Lung (tissue), 12 donors: ENCODE measurements around the gene MYO5C. TPM values are rescaled to one million over a fixed set of nuclear protein-coding genes. Genes with fewer than 3 reads are reported as not detected.

ENCODE experiments used
- ATAC-seq: fragments of 200-7000 bp; cut with Tn5 transposase; one replicate; pipeline ENCODE4 v1.9.1; 2020; ENCODE audit warnings: moderate number of reproducible peaks; ENCODE audit not compliant: insufficient read depth, low FRiP score
- DNase-seq, 3 donors: peaks; one replicate each; pipeline ENCODE4 v3.0.0-alpha.2; 2013 to 2017
- H3K27ac ChIP-seq, 2 donors: one replicate each; pipeline ENCODE4 v1.5.1; 2013; ENCODE audit warnings: mild to moderate bottlenecking in 2 of 2, moderate library complexity in 2 of 2, control low read depth in 1 of 2, inconsistent platforms in 1 of 2, low read depth in 1 of 2, low read length in 1 of 2
- H3K27me3 ChIP-seq, 3 donors: one replicate each; pipeline ENCODE4 v1.5.1; 2013; ENCODE audit warnings: low read length in 2 of 3; ENCODE audit not compliant: control insufficient read depth in 3 of 3, insufficient read depth in 3 of 3
- H3K36me3 ChIP-seq, 4 donors: one replicate each; pipeline ENCODE4 v1.5.1; 2013; ENCODE audit warnings: low read length in 4 of 4, mild to moderate bottlenecking in 1 of 4, moderate library complexity in 1 of 4; ENCODE audit not compliant: control insufficient read depth in 4 of 4, insufficient read depth in 4 of 4
- H3K4me1 ChIP-seq, 5 donors: one replicate each; pipeline ENCODE4 v1.5.1; 2013; ENCODE audit warnings: low read length in 5 of 5, mild to moderate bottlenecking in 2 of 5, moderate library complexity in 1 of 5; ENCODE audit not compliant: control insufficient read depth in 5 of 5, insufficient read depth in 5 of 5
- H3K4me3 ChIP-seq: one replicate; pipeline ENCODE4 v1.5.1; 2013; ENCODE audit warnings: mild to moderate bottlenecking, control low read depth, moderate library complexity
- H3K9ac ChIP-seq, 2 donors: one replicate each; pipeline ENCODE4 v1.5.1; 2013; ENCODE audit warnings: low read length in 2 of 2, control low read depth in 1 of 2; ENCODE audit not compliant: insufficient read depth in 1 of 2
- H3K9me3 ChIP-seq, 4 donors: one replicate each; pipeline ENCODE4 v1.5.1; 2013; ENCODE audit warnings: low read length in 3 of 4, mild to moderate bottlenecking in 1 of 4, moderate library complexity in 1 of 4; ENCODE audit not compliant: control insufficient read depth in 4 of 4, insufficient read depth in 3 of 4
- WGBS, 2 donors: extraction: QIAGEN DNeasy Blood & Tissue Kit; methylation state at CpG; one replicate each; pipeline ENCODE4 v1.1.7; 2013; 5-methylcytosine and 5-hydroxymethylcytosine counted together
- polyA plus RNA-seq, 2 donors: library from polyadenylated mRNA; stranded (reverse); fragments of 200-250 nt; gene quantifications; one replicate each; pipeline ENCODE4 v1.2.1, GENCODE V29; 2013
- total RNA-seq, 2 donors: library from RNA; depleted of rRNA in 1 of 2; stranded (reverse); fragments of >200 nt in 1 of 2; gene quantifications; one replicate each; pipeline ENCODE4 v1.2.1, GENCODE V29; 2014 to 2021
- TF ChIP-seq, protein P1 (sequence below): IDR thresholded peaks from 2 replicates; pipeline ENCODE4 v1.5.1; 2012; ENCODE audit warnings: mild to moderate bottlenecking; ENCODE audit errors: control extremely low read depth, extremely low read depth
- donor health status: control.
- donor health status: control.
- donor health status: Bipolar disorder and iron deficiency.
- donor health status: healthy.
- donor health status: DM: yes; HTN: yes; CAD: no.

MYO5C gene
- total and polyA plus RNA-seq, 4 donors = 11.1 to 70.1 (median 40.0) TPM

DNA sequence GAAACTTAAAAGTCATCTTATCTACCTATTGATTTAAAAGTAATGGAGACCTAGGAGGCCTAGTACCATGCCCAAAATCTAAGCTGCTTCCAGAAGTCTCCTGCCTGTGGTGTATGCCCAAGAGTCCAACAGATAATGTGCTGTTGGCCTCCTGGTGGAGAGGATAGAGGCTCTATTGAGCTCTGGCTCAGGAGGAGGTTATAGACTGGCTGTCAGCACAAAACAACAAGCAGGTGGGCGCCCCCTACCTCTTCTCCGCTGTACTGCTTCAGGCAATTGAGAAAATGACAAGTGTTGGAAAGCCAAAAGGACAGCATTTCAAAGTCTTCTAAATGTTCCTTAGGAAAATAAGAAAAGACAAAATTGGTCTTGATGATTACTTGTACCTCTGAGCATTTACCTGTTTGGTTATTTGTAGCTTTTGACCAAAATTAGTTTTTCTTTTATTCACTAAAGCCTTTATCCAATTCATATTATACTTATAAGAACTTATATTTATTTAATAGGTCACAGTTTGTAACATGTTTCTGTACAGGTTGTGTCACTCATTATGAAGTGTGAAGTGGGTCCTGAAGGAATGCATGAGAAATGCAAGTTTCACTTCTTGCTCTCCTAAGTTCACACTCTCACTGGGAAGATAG lies 87.2 kb downstream of the MYO5C start:
- Histone ChIP-seq H3K27ac (no peak overlapping the region), H3K9me3 (no peaks in the 10 kb centered on the region), H3K4me3 (no peak overlapping the region), H3K4me1 (peaks cover 0 to 1% (median 0%) of the 10 kb centered on the region in 5 donors), H3K27me3 (no peaks in the 10 kb centered on the region), H3K36me3 (peaks cover 0 to 14% (median 5%) of the 10 kb centered on the region in 4 donors), H3K9ac (no peak overlapping the region)
- 71 to 75% methylated on average over 2 of the region's 2 CpGs for WGBS, 2 donors
- DNase-seq (peak; percentile 37 to 52 (median 44)), ATAC-seq (peak; percentile 43)
- TF ChIP-seq, protein P1, sequence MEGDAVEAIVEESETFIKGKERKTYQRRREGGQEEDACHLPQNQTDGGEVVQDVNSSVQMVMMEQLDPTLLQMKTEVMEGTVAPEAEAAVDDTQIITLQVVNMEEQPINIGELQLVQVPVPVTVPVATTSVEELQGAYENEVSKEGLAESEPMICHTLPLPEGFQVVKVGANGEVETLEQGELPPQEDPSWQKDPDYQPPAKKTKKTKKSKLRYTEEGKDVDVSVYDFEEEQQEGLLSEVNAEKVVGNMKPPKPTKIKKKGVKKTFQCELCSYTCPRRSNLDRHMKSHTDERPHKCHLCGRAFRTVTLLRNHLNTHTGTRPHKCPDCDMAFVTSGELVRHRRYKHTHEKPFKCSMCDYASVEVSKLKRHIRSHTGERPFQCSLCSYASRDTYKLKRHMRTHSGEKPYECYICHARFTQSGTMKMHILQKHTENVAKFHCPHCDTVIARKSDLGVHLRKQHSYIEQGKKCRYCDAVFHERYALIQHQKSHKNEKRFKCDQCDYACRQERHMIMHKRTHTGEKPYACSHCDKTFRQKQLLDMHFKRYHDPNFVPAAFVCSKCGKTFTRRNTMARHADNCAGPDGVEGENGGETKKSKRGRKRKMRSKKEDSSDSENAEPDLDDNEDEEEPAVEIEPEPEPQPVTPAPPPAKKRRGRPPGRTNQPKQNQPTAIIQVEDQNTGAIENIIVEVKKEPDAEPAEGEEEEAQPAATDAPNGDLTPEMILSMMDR = peak; percentile 47

GRCh38 chr15:52207191-52207590 lies 88.4 kb downstream of the MYO5C start:
- TF ChIP-seq, protein P1 = no peak
- ATAC-seq (no peak), DNase-seq (no peak)
- Histone ChIP-seq H3K4me3 (no peak overlapping the region), H3K36me3 (peaks cover 0 to 11% (median under 1%) of the 10 kb centered on the region in 4 donors), H3K27ac (no peak overlapping the region), H3K9ac (no peak overlapping the region), H3K4me1 (no peaks in the 10 kb centered on the region), H3K9me3 (no peaks in the 10 kb centered on the region), H3K27me3 (no peaks in the 10 kb centered on the region)
- WGBS, 2 donors = 53 to 55% methylated on average over 1 of the region's 1 CpG

DNA sequence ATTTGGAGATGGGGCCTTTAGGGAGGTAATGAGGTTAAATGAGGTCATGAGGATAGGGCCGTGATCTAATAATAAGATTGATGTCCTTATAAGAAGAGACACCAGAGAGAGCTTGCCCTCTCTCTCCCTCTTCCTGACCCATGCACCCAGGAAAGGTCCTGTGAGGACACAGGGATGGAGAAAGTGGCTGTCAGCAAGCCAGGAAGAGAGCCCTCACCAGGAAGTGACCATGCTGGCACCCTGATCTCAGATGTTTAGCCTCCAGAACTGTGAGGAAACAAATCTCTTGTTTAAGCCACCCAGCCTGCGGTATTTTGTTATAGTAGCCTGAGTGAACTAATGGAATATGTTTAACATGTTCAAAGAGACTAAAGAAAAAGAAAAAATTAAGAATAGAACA lies 89.2 kb downstream of the MYO5C start:
- H3K9ac ChIP-seq = no peak overlapping the region
- H3K36me3 ChIP-seq = peaks cover 0 to 9% (median under 1%) of the 10 kb centered on the region in 4 donors
- no peak overlapping the region for H3K27ac ChIP-seq
- no peaks in the 10 kb centered on the region for H3K27me3 ChIP-seq
- WGBS, 2 donors = 86 to 88% methylated on average over 2 of the region's 2 CpGs
- H3K9me3 ChIP-seq = no peaks in the 10 kb centered on the region
- H3K4me3 ChIP-seq = no peak overlapping the region
- TF ChIP-seq, protein P1 = no peak
- no peak for DNase-seq
- no peak for ATAC-seq
- no peaks in the 10 kb centered on the region for H3K4me1 ChIP-seq

GRCh38 chr15:52204657-52205056 lies 90.9 kb downstream of the MYO5C start:
- Histone ChIP-seq H3K36me3 (peaks cover 0 to 7% (median 0%) of the 10 kb centered on the region in 4 donors), H3K9ac (no peak overlapping the region), H3K4me3 (no peak overlapping the region), H3K4me1 (no peaks in the 10 kb centered on the region), H3K9me3 (no peaks in the 10 kb centered on the region), H3K27ac (no peak overlapping the region), H3K27me3 (no peaks in the 10 kb centered on the region)
- 97 to 99% methylated on average over 20 of the region's 20 CpGs for WGBS, 2 donors
- TF ChIP-seq, protein P1 = no peak
- DNase-seq (no peak), ATAC-seq (no peak)
